Effector CD4-positive, alpha-beta T cell (primary cell): ENCODE results near the gene BCL2L14. TPM values are rescaled to one million over a fixed set of nuclear protein-coding genes. Genes with fewer than 3 reads are reported as not detected.

Experiments
- DNase-seq: peaks from one replicate; pipeline ENCODE4 v3.0.0-alpha.2; 2020
- total RNA-seq: gene quantifications from one replicate; lab custom pipeline; 2026; lab: John Stamatoyannopoulos, UW

The BCL2L14 gene
- not detected for total RNA-seq

GRCh38 chr12:12070674-12071656 lies at the start of gene BCL2L14:
Gene BCL2L14 (plus strand): TSS chr12:12070939. CDS start chr12:12079306, 8,367 bp downstream.
- DNase-seq: no peak

- no peak for DNase-seq
These were observed 48.3 kb upstream of the BCL2L14 start for GRCh38 chr12:12022306-12022936.

- no peak for DNase-seq
These were observed 47.3 kb upstream of the BCL2L14 start for GRCh38 chr12:12023456-12023855.

GRCh38 chr12:12024911-12025682 lies 45.6 kb upstream of the BCL2L14 start:
- no peak for DNase-seq

GRCh38 chr12:12025799-12026386 lies 44.8 kb upstream of the BCL2L14 start:
- DNase-seq: no peak

GRCh38 chr12:12028668-12029402 lies 41.9 kb upstream of the BCL2L14 start:
- no peak for DNase-seq

GRCh38 chr12:12029653-12030052 lies 41.1 kb upstream of the BCL2L14 start:
- no peak for DNase-seq

GRCh38 chr12:12032260-12032791 lies 38.4 kb upstream of the BCL2L14 start:
- DNase-seq: no peak

GRCh38 chr12:12032851-12033797 lies 37.6 kb upstream of the BCL2L14 start:
- DNase-seq: peak; percentile 44

- DNase-seq: no peak
These were observed 36.9 kb upstream of the BCL2L14 start for GRCh38 chr12:12033824-12034223.

- no peak for DNase-seq
These were observed 36.4 kb upstream of the BCL2L14 start for GRCh38 chr12:12034344-12034743.

- no peak for DNase-seq
These were observed 35.5 kb upstream of the BCL2L14 start for GRCh38 chr12:12035229-12035628.

- DNase-seq: no peak
These were observed 33.8 kb upstream of the BCL2L14 start for GRCh38 chr12:12036901-12037300.

GRCh38 chr12:12039897-12040296 lies 30.8 kb upstream of the BCL2L14 start:
- no peak for DNase-seq

- DNase-seq: no peak
These were observed 24.3 kb upstream of the BCL2L14 start for GRCh38 chr12:12046401-12046800.

GRCh38 chr12:12047682-12048081 lies 23.1 kb upstream of the BCL2L14 start:
- no peak for DNase-seq

- no peak for DNase-seq
These were observed 22.5 kb upstream of the BCL2L14 start for GRCh38 chr12:12048266-12048665.

GRCh38 chr12:12048714-12049113 lies 22.0 kb upstream of the BCL2L14 start:
- DNase-seq: no peak

- no peak for DNase-seq
These were observed 19.1 kb upstream of the BCL2L14 start for GRCh38 chr12:12051668-12052067.

GRCh38 chr12:12054993-12055392 lies 15.7 kb upstream of the BCL2L14 start:
- no peak for DNase-seq

GRCh38 chr12:12056951-12057350 lies 13.8 kb upstream of the BCL2L14 start:
- no peak for DNase-seq
